ENCODE data around the gene TMPRSS9. TPM values are rescaled to one million over a fixed set of nuclear protein-coding genes. Genes with fewer than 3 reads are reported as not detected.
"Not testable (repeated sequence)": the region's sequence is repeated elsewhere in the genome, so short reads cannot be mapped to it uniquely, and the experiment has no call there.

The TMPRSS9 gene
- polyA plus RNA-seq, 1 donor (not counting 4 experiments of a cell fraction or from before 2014, with no cell fraction given) = not detected

- Histone ChIP-seq H3K4me1 (ENCODE audit: control insufficient read depth, extremely low read depth, insufficient read depth, low read length) (peaks cover 7% of the 10 kb centered on the region), H3K79me2 (ENCODE audit: control insufficient read depth, insufficient read depth, low read length) (no peaks in the 10 kb centered on the region), H3K9me3 (ENCODE audit: control insufficient read depth, low read depth, low read length) (no peaks in the 10 kb centered on the region), H3K36me3 (ENCODE audit: control insufficient read depth in 2 of 2, extremely low read depth in 1 of 2, insufficient read depth in 2 of 2, low read length in 2 of 2) (no peaks in the 10 kb centered on the region), H3K27ac (ENCODE audit: control insufficient read depth, insufficient read depth, low read length) (no peak overlapping the region), H2AFZ (ENCODE audit: control insufficient read depth, low read length) (no peak overlapping the region), H3K4me3 (ENCODE audit: control insufficient read depth in 2 of 3, extremely low read depth in 1 of 3, insufficient read depth in 2 of 3, low read depth in 1 of 3, low read length in 3 of 3) (no peak overlapping the region), H3K27me3 (ENCODE audit: control insufficient read depth, extremely low read depth, insufficient read depth, low read length) (no peaks in the 10 kb centered on the region), H3K9me1 (ENCODE audit: control insufficient read depth, extremely low read depth, insufficient read depth, low read length) (peaks cover 2% of the 10 kb centered on the region), H3K9ac (ENCODE audit: control insufficient read depth, extremely low read depth, insufficient read depth, low read length) (no peak overlapping the region), H3K4me2 (ENCODE audit: control insufficient read depth, extremely low read depth, insufficient read depth, low read depth, low read length) (peak overlapping the region; percentile 16), H4K20me1 (ENCODE audit: control insufficient read depth, extremely low read depth, insufficient read depth, low read length) (no peaks in the 10 kb centered on the region)
- TF ChIP-seq CTCF (optimal IDR thresholded peaks at IDR 0.05 in 1 of 3, IDR thresholded peaks at IDR 0.05 in 1 of 3, conservative IDR thresholded peaks at IDR 0.05 in 1 of 3; ENCODE audit: extremely low read depth in 1 of 3, insufficient read depth in 2 of 3, low read length in 3 of 3) (no peak), EZH2 (IDR thresholded peaks at IDR 0.05; ENCODE audit: low read length) (no peak)
- DNase-seq (ENCODE audit: low read depth, low spot score) = peak; percentile 42
- FAIRE-seq = peak; percentile 5
- dilution Hi-C loops (cut with MboI; ENCODE audit: extremely low pct_ligation_motif_present, low sequenced_read_pairs) = no loop called here
Measured at GRCh38 chr19:2469102-2469914, 109.2 kb downstream of the TMPRSS9 start.

DNA sequence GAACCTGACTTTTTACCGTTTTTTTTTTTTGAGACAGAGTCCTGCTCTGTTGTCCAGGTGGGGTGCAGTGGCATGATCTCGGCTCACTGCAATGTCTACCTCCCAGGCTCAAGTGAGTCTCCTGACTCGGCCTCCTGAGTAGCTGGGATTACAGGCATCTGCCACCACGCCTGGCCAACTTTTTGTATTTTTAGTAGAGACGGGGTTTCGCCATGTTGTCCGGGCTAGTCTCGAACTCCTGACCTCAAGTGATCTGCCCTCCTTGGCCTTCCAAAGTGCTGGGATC is 109.8 kb downstream of the TMPRSS9 start:
- H3K4me2 ChIP-seq (ENCODE audit: control insufficient read depth, extremely low read depth, insufficient read depth, low read depth, low read length); H3K79me2 ChIP-seq (ENCODE audit: control insufficient read depth, insufficient read depth, low read length); FAIRE-seq; H3K27me3 ChIP-seq (ENCODE audit: control insufficient read depth, extremely low read depth, insufficient read depth, low read length); H3K9ac ChIP-seq (ENCODE audit: control insufficient read depth, extremely low read depth, insufficient read depth, low read length); H3K36me3 ChIP-seq (ENCODE audit: control insufficient read depth in 2 of 2, extremely low read depth in 1 of 2, insufficient read depth in 2 of 2, low read length in 2 of 2); H3K4me1 ChIP-seq (ENCODE audit: control insufficient read depth, extremely low read depth, insufficient read depth, low read length); H3K27ac ChIP-seq (ENCODE audit: control insufficient read depth, insufficient read depth, low read length); H3K9me1 ChIP-seq (ENCODE audit: control insufficient read depth, extremely low read depth, insufficient read depth, low read length); H4K20me1 ChIP-seq (ENCODE audit: control insufficient read depth, extremely low read depth, insufficient read depth, low read length); H2AFZ ChIP-seq (ENCODE audit: control insufficient read depth, low read length); H3K9me3 ChIP-seq (ENCODE audit: control insufficient read depth, low read depth, low read length); H3K4me3 ChIP-seq (ENCODE audit: control insufficient read depth in 2 of 3, extremely low read depth in 1 of 3, insufficient read depth in 2 of 3, low read depth in 1 of 3, low read length in 3 of 3); dilution Hi-C loops (cut with MboI; ENCODE audit: extremely low pct_ligation_motif_present, low sequenced_read_pairs); DNase-seq (ENCODE audit: low read depth, low spot score): not testable (repeated sequence)
